B cell (primary cell): ENCODE results near the gene SLC39A1.

Source experiments
- EZH2 ChIP-seq: IDR thresholded peaks from 2 replicates; pipeline ENCODE4 v1.6.1; 2012; ENCODE audit warnings: borderline replicate concordance, low read depth, mild to moderate bottlenecking, moderate library complexity, low read length; ENCODE audit not compliant: insufficient read depth, poor library complexity, severe bottlenecking
- TF ChIP-seq, protein P1 (sequence below): fragments of 200-600 bp; IDR thresholded peaks from one replicate; pipeline ENCODE4 v1.8.0; 2022; ENCODE audit warnings: antibody characterized with exemption, mild to moderate bottlenecking

DNA sequence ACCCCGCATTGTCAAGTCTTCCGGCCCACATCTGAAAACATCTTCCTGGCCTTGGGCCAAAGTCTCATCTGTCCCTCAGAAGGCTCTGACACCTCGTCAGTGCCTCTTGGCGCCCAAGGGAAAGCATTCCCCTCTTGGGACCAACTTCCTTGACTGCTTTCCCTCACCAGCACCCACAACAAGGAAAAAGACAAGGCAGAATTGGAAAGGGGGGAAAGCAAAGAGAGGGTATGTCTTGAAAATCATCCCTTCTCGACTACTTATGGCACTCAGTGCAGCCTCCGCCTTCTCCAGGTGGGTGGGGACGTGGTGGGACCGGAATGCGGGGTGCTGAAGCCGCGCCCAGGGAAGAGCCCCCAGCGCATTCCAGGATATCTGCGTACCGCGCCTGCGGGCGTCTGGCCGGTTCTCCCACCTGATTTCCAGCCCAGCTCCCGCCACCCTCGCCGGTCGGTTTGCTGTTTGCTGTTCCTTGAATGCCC, 554 bp upstream of the SLC39A1 start:
- TF ChIP-seq, protein P1, sequence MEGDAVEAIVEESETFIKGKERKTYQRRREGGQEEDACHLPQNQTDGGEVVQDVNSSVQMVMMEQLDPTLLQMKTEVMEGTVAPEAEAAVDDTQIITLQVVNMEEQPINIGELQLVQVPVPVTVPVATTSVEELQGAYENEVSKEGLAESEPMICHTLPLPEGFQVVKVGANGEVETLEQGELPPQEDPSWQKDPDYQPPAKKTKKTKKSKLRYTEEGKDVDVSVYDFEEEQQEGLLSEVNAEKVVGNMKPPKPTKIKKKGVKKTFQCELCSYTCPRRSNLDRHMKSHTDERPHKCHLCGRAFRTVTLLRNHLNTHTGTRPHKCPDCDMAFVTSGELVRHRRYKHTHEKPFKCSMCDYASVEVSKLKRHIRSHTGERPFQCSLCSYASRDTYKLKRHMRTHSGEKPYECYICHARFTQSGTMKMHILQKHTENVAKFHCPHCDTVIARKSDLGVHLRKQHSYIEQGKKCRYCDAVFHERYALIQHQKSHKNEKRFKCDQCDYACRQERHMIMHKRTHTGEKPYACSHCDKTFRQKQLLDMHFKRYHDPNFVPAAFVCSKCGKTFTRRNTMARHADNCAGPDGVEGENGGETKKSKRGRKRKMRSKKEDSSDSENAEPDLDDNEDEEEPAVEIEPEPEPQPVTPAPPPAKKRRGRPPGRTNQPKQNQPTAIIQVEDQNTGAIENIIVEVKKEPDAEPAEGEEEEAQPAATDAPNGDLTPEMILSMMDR, result no peak
- no peak for TF ChIP-seq EZH2
